GM23248 (cell line): Measurements from ENCODE around the gene DNAH8. TPM values are rescaled to one million over a fixed set of nuclear protein-coding genes. Genes with fewer than 3 reads are reported as not detected.
A peak's percentile ranks its signal among the peaks of the same experiment; 100 is the strongest.

Source experiments
- DNase-seq: peaks from one replicate; pipeline ENCODE4 v3.0.0-alpha.2; 2015
- H2AFZ ChIP-seq: fragments of 200-600 bp; sonication (generic); 2 replicates; pipeline ENCODE4 v1.6.1; 2016; ENCODE audit warnings: antibody characterized with exemption
- H3F3A ChIP-seq: fragments of 200-600 bp; sonication (generic); 2 replicates; pipeline ENCODE4 v1.6.1; 2016; ENCODE audit warnings: mild to moderate bottlenecking, antibody characterized with exemption, mixed run types; ENCODE audit not compliant: insufficient read depth
- H3K27ac ChIP-seq: fragments of 200-600 bp; sonication (generic); 2 replicates; pipeline ENCODE4 v1.5.1; 2016; ENCODE audit warnings: mild to moderate bottlenecking
- H3K27me3 ChIP-seq: fragments of 200-600 bp; sonication (generic); replicated peaks from 2 replicates; pipeline ENCODE4 v1.6.1; 2016; ENCODE audit warnings: mild to moderate bottlenecking; ENCODE audit not compliant: insufficient read depth
- H3K36me3 ChIP-seq: fragments of 200-600 bp; sonication (generic); 2 replicates; pipeline ENCODE4 v1.6.1; 2016; ENCODE audit warnings: low read depth, mild to moderate bottlenecking
- H3K4me1 ChIP-seq: fragments of 200-600 bp; sonication (generic); 2 replicates; pipeline ENCODE4 v1.6.1; 2016; ENCODE audit warnings: mild to moderate bottlenecking; ENCODE audit not compliant: insufficient read depth
- H3K4me2 ChIP-seq: fragments of 200-600 bp; sonication (generic); one replicate; pipeline ENCODE4 v1.6.1; 2016; ENCODE audit warnings: mild to moderate bottlenecking; ENCODE audit not compliant: unreplicated experiment
- H3K4me3 ChIP-seq: fragments of 200-600 bp; sonication (generic); 2 replicates; pipeline ENCODE4 v1.5.1; 2016; ENCODE audit warnings: mild to moderate bottlenecking
- H3K79me2 ChIP-seq: fragments of 200-600 bp; sonication (generic); 2 replicates; pipeline ENCODE4 v1.6.1; 2016; ENCODE audit warnings: mild to moderate bottlenecking; ENCODE audit not compliant: insufficient read depth
- H3K9ac ChIP-seq: fragments of 200-600 bp; sonication (generic); 2 replicates; pipeline ENCODE4 v1.6.1; 2016; ENCODE audit warnings: mild to moderate bottlenecking
- H3K9me2 ChIP-seq: fragments of 200-600 bp; sonication (generic); 2 replicates; pipeline ENCODE4 v1.6.1; 2016; ENCODE audit warnings: mixed run types, mild to moderate bottlenecking, moderate library complexity; ENCODE audit not compliant: insufficient read depth
- H3K9me3 ChIP-seq: fragments of 200-600 bp; sonication (generic); one replicate; pipeline ENCODE4 v1.6.1; 2017; ENCODE audit warnings: low read depth
- H4K20me1 ChIP-seq: fragments of 200-600 bp; sonication (generic); 2 replicates; pipeline ENCODE4 v1.6.0; 2016; ENCODE audit not compliant: insufficient read depth
- EZH2 ChIP-seq: fragments of 200-600 bp; sonication (generic); IDR thresholded peaks from 2 replicates; pipeline ENCODE4 v1.6.1; 2018; ENCODE audit warnings: antibody characterized with exemption, mild to moderate bottlenecking; ENCODE audit not compliant: insufficient read depth, poor library complexity, severe bottlenecking
- EZH2phosphoT487 ChIP-seq: fragments of 200-600 bp; sonication (generic); IDR thresholded peaks from 2 replicates; pipeline ENCODE4 v1.6.1; 2018; ENCODE audit warnings: antibody characterized with exemption, moderate library complexity, mild to moderate bottlenecking, low read depth; ENCODE audit not compliant: insufficient read depth
- WGBS, 2 experiments: methylation state at CpG; one replicate each; pipeline ENCODE4 v1.1.6; 2015 to 2017; ENCODE audit warnings: low lambda C conversion rate in 2 of 2, low coverage in 1 of 2; ENCODE audit errors: missing lambda C conversion rate in 2 of 2; 5-methylcytosine and 5-hydroxymethylcytosine counted together
- in situ Hi-C: fragments of 300-500 bp; cut with MboI; formaldehyde crosslinking; loops from 2 replicates; pipeline ENCODE4 v1.15.0; 2020
- polyA plus RNA-seq: library from polyadenylated mRNA; unstranded; fragments of >200 nt; fragmentation: Nextera tagmentation; extraction: Ambion mirVana; gene quantifications from 2 replicates; pipeline ENCODE4 v1.2.1, GENCODE V29; 2016
- total RNA-seq: library from RNA; depleted of rRNA; stranded (reverse); fragments of >200 nt; shearing (Covaris generic); gene quantifications from 2 replicates; pipeline ENCODE4 v1.2.3, GENCODE V29; 2014; rRNA removed

The DNAH8 gene, protein sequence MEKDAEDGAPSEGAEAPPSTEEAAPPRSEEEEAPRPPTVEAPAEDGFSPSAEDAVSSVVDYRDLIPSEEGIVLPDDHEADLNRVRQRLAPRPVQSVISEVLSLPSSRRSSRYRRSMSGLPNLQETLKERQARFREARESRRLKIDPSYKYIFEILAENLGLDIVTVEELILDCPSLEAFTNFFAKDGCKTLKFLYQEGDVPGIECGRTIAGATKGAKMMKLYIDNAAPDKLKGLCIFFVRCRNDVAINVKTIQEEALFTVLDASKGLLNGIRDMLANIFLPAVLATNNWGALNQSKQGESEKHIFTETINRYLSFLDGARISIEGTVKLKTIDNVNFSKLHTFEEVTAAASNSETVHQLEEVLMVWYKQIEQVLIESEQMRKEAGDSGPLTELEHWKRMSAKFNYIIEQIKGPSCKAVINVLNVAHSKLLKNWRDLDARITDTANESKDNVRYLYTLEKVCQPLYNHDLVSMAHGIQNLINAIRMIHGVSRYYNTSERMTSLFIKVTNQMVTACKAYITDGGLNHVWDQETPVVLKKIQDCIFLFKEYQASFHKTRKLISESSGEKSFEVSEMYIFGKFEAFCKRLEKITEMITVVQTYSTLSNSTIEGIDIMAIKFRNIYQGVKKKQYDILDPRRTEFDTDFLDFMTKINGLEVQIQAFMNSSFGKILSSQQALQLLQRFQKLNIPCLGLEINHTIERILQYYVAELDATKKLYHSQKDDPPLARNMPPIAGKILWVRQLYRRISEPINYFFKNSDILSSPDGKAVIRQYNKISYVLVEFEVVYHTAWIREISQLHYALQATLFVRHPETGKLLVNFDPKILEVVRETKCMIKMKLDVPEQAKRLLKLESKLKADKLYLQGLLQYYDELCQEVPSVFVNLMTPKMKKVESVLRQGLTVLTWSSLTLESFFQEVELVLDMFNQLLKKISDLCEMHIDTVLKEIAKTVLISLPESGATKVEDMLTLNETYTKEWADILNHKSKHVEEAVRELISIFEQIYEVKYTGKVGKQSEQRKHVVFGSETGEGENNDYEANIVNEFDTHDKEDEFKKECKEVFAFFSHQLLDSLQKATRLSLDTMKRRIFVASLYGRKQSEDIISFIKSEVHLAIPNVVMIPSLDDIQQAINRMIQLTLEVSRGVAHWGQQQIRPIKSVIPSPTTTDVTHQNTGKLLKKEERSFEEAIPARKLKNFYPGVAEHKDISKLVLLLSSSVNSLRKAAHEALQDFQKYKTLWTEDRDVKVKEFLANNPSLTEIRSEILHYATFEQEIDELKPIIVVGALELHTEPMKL (N-terminal part only)
- total RNA-seq (not detected in 2 replicates), polyA plus RNA-seq (not detected in 2 replicates)

DNA sequence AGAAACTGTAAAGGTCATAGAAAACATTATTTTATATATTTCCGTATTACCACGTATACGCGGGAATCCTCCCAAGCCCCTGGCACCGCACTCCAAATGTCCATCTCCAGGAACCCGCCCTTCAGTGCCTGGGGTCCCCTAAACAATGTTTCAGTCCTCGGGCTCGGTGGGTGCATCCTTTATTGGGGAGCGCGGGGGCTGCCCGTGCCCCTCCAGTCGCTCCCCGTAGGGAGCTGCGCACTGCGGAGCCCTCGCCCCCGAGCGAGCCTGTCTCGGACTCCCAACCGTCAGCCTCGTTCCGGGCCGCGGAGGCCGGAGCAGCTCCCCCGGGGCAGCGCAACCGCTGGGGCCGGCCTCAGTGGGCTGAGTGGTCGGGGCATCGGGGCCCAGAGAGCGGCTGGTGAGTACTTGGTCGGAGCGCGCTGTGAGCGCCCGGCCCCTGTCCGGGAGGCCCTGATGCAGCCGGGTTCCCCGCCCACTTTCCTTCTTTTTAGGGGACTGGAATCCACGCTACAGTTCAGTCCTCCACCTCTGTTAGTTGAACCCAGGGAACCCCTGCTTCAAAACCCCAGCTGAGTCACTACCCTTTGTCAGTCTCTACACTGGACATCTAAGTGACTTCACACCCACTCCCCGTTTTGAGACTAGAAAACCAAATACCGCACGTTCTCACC lies at the start of gene DNAH8:
DNAH8 (plus strand) TSS at position 296 of the 674 bp plus-strand sequence. CDS start 7,499 bp downstream, outside the sequence.
- Histone ChIP-seq H3K4me1 (no peaks in the 10 kb centered on the region), H3K36me3 (no peaks in the 10 kb centered on the region), H2AFZ (peak within 1 kb of the TSS; percentile 63), H3K9me3 (no peaks in the 10 kb centered on the region), H3K9ac (no peak within 1 kb of the TSS), H4K20me1 (no peaks in the 10 kb centered on the region), H3K4me2 (peak within 1 kb of the TSS; percentile 54), H3K27ac (no peak within 1 kb of the TSS), H3K9me2 (no peaks in the 10 kb centered on the region), H3K4me3 (peak within 1 kb of the TSS; percentile 44), H3K79me2 (no peaks in the 10 kb centered on the region), H3F3A (no peaks in the 10 kb centered on the region), H3K27me3 (peaks cover 18% of the 10 kb centered on the region; the same call in 1 of the 2 replicates)
- TF ChIP-seq EZH2 (no peak), EZH2phosphoT487 (no peak)
- in situ Hi-C loops: no loop called here
- peak; percentile 27 for DNase-seq
- WGBS, 2 experiments: 9 to 10% methylated on average over 32 to 34 of the region's 44 CpGs

DNA sequence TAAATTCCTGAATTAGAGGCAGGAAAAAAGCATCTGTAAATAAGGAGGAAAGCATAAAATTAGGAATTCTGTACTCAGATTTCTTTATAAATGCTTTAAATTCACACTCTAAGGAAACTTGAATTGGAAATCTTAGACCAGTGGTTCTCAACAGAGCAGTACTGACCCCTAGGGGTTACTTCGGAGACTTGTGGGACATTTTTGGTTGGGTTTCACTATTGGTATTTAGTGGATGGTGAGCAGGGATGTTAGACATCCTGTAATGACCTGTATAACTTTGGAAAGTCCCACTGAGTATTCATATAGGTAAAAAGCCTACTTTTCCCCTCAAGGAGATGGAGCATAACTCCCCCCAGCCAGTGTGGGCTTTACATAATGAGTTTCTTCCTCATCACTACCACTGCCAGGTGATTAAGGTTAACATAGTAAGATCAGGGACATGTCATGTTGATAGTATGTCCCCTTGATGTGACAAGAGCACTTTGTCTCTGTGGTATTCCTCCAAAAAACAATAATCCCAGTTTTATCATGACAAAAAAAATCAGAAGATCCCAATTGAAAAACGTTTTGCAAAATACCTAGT lies 43.1 kb upstream of the DNAH8 start:
- H2AFZ ChIP-seq: no peak overlapping the region
- DNase-seq: peak; percentile 79
- no peak overlapping the region for H3K27ac ChIP-seq
- no peaks in the 10 kb centered on the region for H3K9me2 ChIP-seq
- no peaks in the 10 kb centered on the region for H3F3A ChIP-seq
- no peaks in the 10 kb centered on the region for H3K79me2 ChIP-seq
- no peak overlapping the region for H3K4me2 ChIP-seq
- peaks cover 9% of the 10 kb centered on the region; the same call in 1 of the 2 replicates for H3K36me3 ChIP-seq
- no peaks in the 10 kb centered on the region for H3K27me3 ChIP-seq
- H3K4me1 ChIP-seq: no peaks in the 10 kb centered on the region
- in situ Hi-C loops: no loop called here
- H3K9ac ChIP-seq: no peak overlapping the region
- no peaks in the 10 kb centered on the region for H4K20me1 ChIP-seq
- TF ChIP-seq EZH2phosphoT487 (no peak), EZH2 (no peak)
- WGBS, 2 experiments: 6 to 17% methylated on average over 2 of the region's 2 CpGs
- H3K4me3 ChIP-seq: no peak overlapping the region
- H3K9me3 ChIP-seq: no peaks in the 10 kb centered on the region

DNA sequence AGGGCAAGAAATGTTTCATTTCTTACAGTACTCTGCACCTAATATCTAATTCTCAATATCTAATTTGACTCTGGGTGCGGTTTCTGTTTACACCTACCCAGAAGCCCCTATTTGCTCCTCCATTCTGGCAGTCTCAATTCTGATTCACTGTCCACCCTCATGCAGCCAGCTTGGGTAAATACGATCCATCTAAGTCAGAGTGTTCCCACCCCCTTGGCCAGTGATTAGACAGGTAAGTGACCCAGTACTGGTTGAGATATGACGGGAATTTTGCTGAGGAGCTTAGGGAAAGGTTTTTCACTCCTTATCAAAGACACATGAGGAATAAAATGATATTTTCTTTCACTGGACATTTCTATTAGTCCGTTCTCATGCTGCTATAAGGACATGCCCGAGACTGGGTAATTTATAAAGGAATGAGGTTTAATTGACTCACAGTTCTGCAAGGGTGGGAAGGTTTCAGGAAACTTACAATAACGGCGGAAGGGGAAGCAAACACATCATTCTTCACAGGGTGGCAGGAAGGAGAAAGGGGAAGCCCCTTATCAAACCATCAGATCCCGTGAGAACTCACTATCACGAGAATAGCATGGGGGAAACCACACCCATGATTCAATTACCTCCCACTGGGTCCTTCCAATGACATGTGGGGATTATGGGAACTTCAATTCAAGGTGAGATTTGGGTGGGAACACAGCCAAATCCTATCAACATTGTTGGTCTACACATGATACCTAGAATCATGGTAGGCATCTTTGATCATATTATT lies 41.5 kb upstream of the DNAH8 start:
- no peak for DNase-seq
- in situ Hi-C loops: no loop called here
- Histone ChIP-seq H3K9me3 (no peaks in the 10 kb centered on the region), H3K9ac (no peak overlapping the region), H2AFZ (no peak overlapping the region), H3K4me1 (no peaks in the 10 kb centered on the region), H3K9me2 (no peaks in the 10 kb centered on the region), H3K27me3 (no peaks in the 10 kb centered on the region), H3K79me2 (no peaks in the 10 kb centered on the region), H4K20me1 (no peaks in the 10 kb centered on the region), H3K4me3 (no peak overlapping the region), H3K27ac (no peak overlapping the region), H3F3A (no peaks in the 10 kb centered on the region), H3K4me2 (no peak overlapping the region), H3K36me3 (peaks cover 11% of the 10 kb centered on the region; the same call in 1 of the 2 replicates)
- WGBS, 2 experiments: 56 to 59% methylated on average over 8 to 9 of the region's 9 CpGs
- no peak for TF ChIP-seq EZH2
- TF ChIP-seq EZH2phosphoT487: no peak
